Measurements from ENCODE around the gene BORCS5. TPM values are rescaled to one million over a fixed set of nuclear protein-coding genes. Genes with fewer than 3 reads are reported as not detected.

The BORCS5 gene
- total and polyA plus RNA-seq, 2 donors (not counting 1 experiment from before 2014, with no cell fraction given) = 13.5 to 14.4 TPM

- Histone ChIP-seq H3K4me3 (replicated peaks in 1 of 4; ENCODE audit: control extremely low read depth in 1 of 4, insufficient read depth in 1 of 4, low read depth in 3 of 4, low read length in 4 of 4) (no peak overlapping the region), H4K20me1 (ENCODE audit: control insufficient read depth, extremely low read depth, insufficient read depth, low read length) (no peaks in the 10 kb centered on the region), H3K27me3 (ENCODE audit: control insufficient read depth, insufficient read depth, low read length) (no peaks in the 10 kb centered on the region), H2AFZ (ENCODE audit: low read length) (no peak overlapping the region), H3K79me2 (ENCODE audit: control insufficient read depth, insufficient read depth, low read length) (no peaks in the 10 kb centered on the region), H3K9ac (ENCODE audit: insufficient read depth, low read length) (no peak overlapping the region), H3K27ac (ENCODE audit: insufficient read depth, low read length) (no peak overlapping the region), H3K4me1 (ENCODE audit: control insufficient read depth, extremely low read depth, insufficient read depth, low read length) (peaks cover 16% of the 10 kb centered on the region), H3K36me3 (ENCODE audit: control insufficient read depth, insufficient read depth, low read length) (no peaks in the 10 kb centered on the region), H3K4me2 (ENCODE audit: extremely low read depth, insufficient read depth, low read length) (no peak overlapping the region), H3K9me3 (ENCODE audit: control insufficient read depth, insufficient read depth, low read depth, low read length) (no peaks in the 10 kb centered on the region)
- DNase-seq (ENCODE audit: low read depth in 2 of 2) = no peak
- TF ChIP-seq CTCF (conservative IDR thresholded peaks at IDR 0.05 in 1 of 2, IDR thresholded peaks at IDR 0.05 in 1 of 2; ENCODE audit: low read depth in 1 of 2, low read length in 2 of 2) = no peak
- no peak for TF ChIP-seq EZH2 (IDR thresholded peaks at IDR 0.05; ENCODE audit: low read length, missing control alignments)
Measured at GRCh38 chr12:12433203-12433731, 76.4 kb downstream of the BORCS5 start.

GRCh38 chr12:12436831-12437345, 80.0 kb downstream of the BORCS5 start:
- no peak overlapping the region for H3K27ac ChIP-seq (ENCODE audit: insufficient read depth, low read length)
- TF ChIP-seq CTCF (conservative IDR thresholded peaks at IDR 0.05 in 1 of 2, IDR thresholded peaks at IDR 0.05 in 1 of 2; ENCODE audit: low read depth in 1 of 2, low read length in 2 of 2) (no peak), EZH2 (IDR thresholded peaks at IDR 0.05; ENCODE audit: low read length, missing control alignments) (no peak)
- peak; percentile 47 for DNase-seq (ENCODE audit: low read depth in 2 of 2)

GRCh38 chr12:12439636-12440035, 82.8 kb downstream of the BORCS5 start:
- peak; percentile 79 for DNase-seq (ENCODE audit: low read depth in 2 of 2)
- TF ChIP-seq CTCF (conservative IDR thresholded peaks at IDR 0.05 in 1 of 2, IDR thresholded peaks at IDR 0.05 in 1 of 2; ENCODE audit: low read depth in 1 of 2, low read length in 2 of 2) = no peak

More at GRCh38 chr12:12436831-12437345, 80.0 kb downstream of the BORCS5 start:
- Histone ChIP-seq H3K4me2 (ENCODE audit: extremely low read depth, insufficient read depth, low read length) (no peak overlapping the region), H2AFZ (ENCODE audit: low read length) (no peak overlapping the region), H3K9me3 (ENCODE audit: control insufficient read depth, insufficient read depth, low read depth, low read length) (no peaks in the 10 kb centered on the region), H3K27me3 (ENCODE audit: control insufficient read depth, insufficient read depth, low read length) (no peaks in the 10 kb centered on the region), H4K20me1 (ENCODE audit: control insufficient read depth, extremely low read depth, insufficient read depth, low read length) (no peaks in the 10 kb centered on the region), H3K9ac (ENCODE audit: insufficient read depth, low read length) (no peak overlapping the region), H3K4me1 (ENCODE audit: control insufficient read depth, extremely low read depth, insufficient read depth, low read length) (peaks cover 13% of the 10 kb centered on the region), H3K4me3 (replicated peaks in 1 of 4; ENCODE audit: control extremely low read depth in 1 of 4, insufficient read depth in 1 of 4, low read depth in 3 of 4, low read length in 4 of 4) (no peak overlapping the region), H3K79me2 (ENCODE audit: control insufficient read depth, insufficient read depth, low read length) (no peaks in the 10 kb centered on the region), H3K36me3 (ENCODE audit: control insufficient read depth, insufficient read depth, low read length) (no peaks in the 10 kb centered on the region)

More at GRCh38 chr12:12439636-12440035, 82.8 kb downstream of the BORCS5 start:
- H3K27me3 ChIP-seq (ENCODE audit: control insufficient read depth, insufficient read depth, low read length) = no peaks in the 10 kb centered on the region
- H3K79me2 ChIP-seq (ENCODE audit: control insufficient read depth, insufficient read depth, low read length) = no peaks in the 10 kb centered on the region
- no peaks in the 10 kb centered on the region for H3K36me3 ChIP-seq (ENCODE audit: control insufficient read depth, insufficient read depth, low read length)
- H3K9me3 ChIP-seq (ENCODE audit: control insufficient read depth, insufficient read depth, low read depth, low read length) = no peaks in the 10 kb centered on the region
- H3K4me2 ChIP-seq (ENCODE audit: extremely low read depth, insufficient read depth, low read length) = no peak overlapping the region
- H3K4me3 ChIP-seq (replicated peaks in 1 of 4; ENCODE audit: control extremely low read depth in 1 of 4, insufficient read depth in 1 of 4, low read depth in 3 of 4, low read length in 4 of 4) = no peak overlapping the region
- H3K27ac ChIP-seq (ENCODE audit: insufficient read depth, low read length) = no peak overlapping the region
- H2AFZ ChIP-seq (ENCODE audit: low read length) = no peak overlapping the region
- H4K20me1 ChIP-seq (ENCODE audit: control insufficient read depth, extremely low read depth, insufficient read depth, low read length) = no peaks in the 10 kb centered on the region
- no peak overlapping the region for H3K9ac ChIP-seq (ENCODE audit: insufficient read depth, low read length)
- H3K4me1 ChIP-seq (ENCODE audit: control insufficient read depth, extremely low read depth, insufficient read depth, low read length) = peaks cover 8% of the 10 kb centered on the region

All from fibroblast of lung (primary cell).